Measurements from ENCODE around the gene SLC6A4.

Gene SLC6A4

DNA sequence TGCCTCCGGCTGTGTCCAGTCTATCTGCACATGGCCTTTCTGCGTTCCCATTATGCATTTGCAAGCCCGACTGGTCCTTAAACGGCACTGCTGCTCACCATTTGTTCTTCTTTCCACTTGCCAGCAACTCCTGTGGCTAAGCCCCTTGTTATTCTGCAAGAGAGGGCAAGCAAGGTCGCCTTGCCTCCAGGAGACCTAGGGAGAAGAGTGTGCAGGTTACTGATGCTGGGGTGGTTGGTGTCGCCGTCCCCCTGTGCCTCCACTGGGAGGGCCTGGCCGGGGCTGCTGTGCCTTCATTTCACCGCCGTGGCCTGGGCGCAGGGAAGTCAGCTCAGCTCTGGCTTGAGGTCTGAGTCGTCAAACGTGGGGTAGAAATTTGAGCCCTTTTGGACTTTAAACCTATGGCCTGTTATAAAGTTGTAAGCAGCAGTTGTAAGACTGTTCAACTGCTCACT lies 12.7 kb downstream of the SLC6A4 start:
- Mint-ChIP-seq H3K27ac (no peak overlapping the region), H3K4me3 (no peak overlapping the region)

DNA sequence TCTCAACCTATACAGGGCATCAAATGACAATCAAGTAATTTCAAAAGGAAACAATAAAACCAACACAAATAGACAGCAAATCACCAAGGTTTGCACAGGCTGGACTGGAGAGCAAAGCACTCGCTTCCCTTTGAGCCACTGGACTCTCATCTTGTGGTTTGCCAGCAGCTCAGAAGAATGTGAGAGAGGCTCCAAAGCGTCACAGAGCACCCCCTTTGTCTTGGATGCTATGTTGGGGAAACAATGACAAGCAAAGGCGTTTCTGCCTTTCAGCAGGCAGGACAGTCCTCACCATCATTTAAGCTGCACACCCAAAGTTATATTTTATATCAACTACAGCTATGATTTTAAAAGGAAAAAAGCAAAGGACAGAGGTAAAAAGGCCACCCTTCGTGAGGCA lies 13.2 kb downstream of the SLC6A4 start:
- no peaks in the 10 kb centered on the region for H3K36me3 Mint-ChIP-seq (ENCODE audit: low read depth)
- H3K4me1 Mint-ChIP-seq = no peaks in the 10 kb centered on the region
- peaks cover 19% of the 10 kb centered on the region for H3K27me3 Mint-ChIP-seq (ENCODE audit: low read depth)
- H3K27ac Mint-ChIP-seq = no peak overlapping the region
- H3K9me3 Mint-ChIP-seq = no peaks in the 10 kb centered on the region
- TF ChIP-seq CTCF (IDR thresholded peaks at IDR 0.05; ENCODE audit: unreplicated experiment in 3 of 3) = no peak
- H3K4me3 Mint-ChIP-seq = no peak overlapping the region

More for the DNA sequence above, 12.7 kb downstream of the SLC6A4 start:
- H3K4me1 Mint-ChIP-seq = no peaks in the 10 kb centered on the region
- peaks cover 16% of the 10 kb centered on the region for H3K27me3 Mint-ChIP-seq (ENCODE audit: low read depth)
- H3K9me3 Mint-ChIP-seq = no peaks in the 10 kb centered on the region
- no peaks in the 10 kb centered on the region for H3K36me3 Mint-ChIP-seq (ENCODE audit: low read depth)
- no peak for TF ChIP-seq CTCF (IDR thresholded peaks at IDR 0.05; ENCODE audit: unreplicated experiment in 3 of 3)

GRCh38 chr17:30221346-30221745 lies 14.2 kb downstream of the SLC6A4 start:
- Mint-ChIP-seq H3K4me3 (no peak overlapping the region), H3K27me3 (ENCODE audit: low read depth) (peaks cover 20% of the 10 kb centered on the region), H3K4me1 (no peaks in the 10 kb centered on the region), H3K9me3 (no peaks in the 10 kb centered on the region), H3K36me3 (ENCODE audit: low read depth) (no peaks in the 10 kb centered on the region), H3K27ac (no peak overlapping the region)
- TF ChIP-seq CTCF (IDR thresholded peaks at IDR 0.05; ENCODE audit: unreplicated experiment in 3 of 3) = no peak

- Mint-ChIP-seq H3K27me3 (ENCODE audit: low read depth) (peaks cover 12% of the 10 kb centered on the region), H3K4me3 (no peak overlapping the region), H3K36me3 (ENCODE audit: low read depth) (no peaks in the 10 kb centered on the region), H3K27ac (no peak overlapping the region), H3K4me1 (no peaks in the 10 kb centered on the region), H3K9me3 (no peaks in the 10 kb centered on the region)
- no peak for TF ChIP-seq CTCF (IDR thresholded peaks at IDR 0.05; ENCODE audit: unreplicated experiment in 3 of 3)
These were observed 15.1 kb downstream of the SLC6A4 start for GRCh38 chr17:30220414-30220813.

DNA sequence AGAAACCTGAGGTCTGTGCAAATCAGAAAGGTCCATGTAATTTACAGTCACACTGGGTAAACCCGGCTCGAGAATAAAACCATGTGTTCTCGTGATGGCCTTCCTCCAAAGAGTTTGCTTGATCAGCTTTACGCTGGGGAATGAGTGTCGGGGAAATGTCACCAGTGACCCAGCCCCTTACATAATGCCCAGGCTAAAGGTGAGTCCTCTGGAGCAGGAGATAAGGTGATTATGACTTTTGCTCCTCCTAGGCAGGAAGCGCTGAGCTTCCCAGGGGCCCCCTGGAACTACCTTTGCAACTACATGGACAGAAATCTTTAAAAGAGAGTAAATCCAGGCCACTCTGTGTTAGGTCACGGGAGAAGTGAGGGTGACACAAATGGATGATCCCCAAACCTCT lies 15.7 kb downstream of the SLC6A4 start:
- H3K27me3 Mint-ChIP-seq (ENCODE audit: low read depth) = peaks cover 11% of the 10 kb centered on the region
- no peaks in the 10 kb centered on the region for H3K36me3 Mint-ChIP-seq (ENCODE audit: low read depth)
- H3K9me3 Mint-ChIP-seq = no peaks in the 10 kb centered on the region
- H3K27ac Mint-ChIP-seq = no peak overlapping the region
- H3K4me3 Mint-ChIP-seq = no peak overlapping the region
- no peaks in the 10 kb centered on the region for H3K4me1 Mint-ChIP-seq
- no peak for TF ChIP-seq CTCF (IDR thresholded peaks at IDR 0.05; ENCODE audit: unreplicated experiment in 3 of 3)

- peaks cover 11% of the 10 kb centered on the region for H3K27me3 Mint-ChIP-seq (ENCODE audit: low read depth)
These were observed 16.2 kb downstream of the SLC6A4 start for GRCh38 chr17:30219315-30219714.

More at GRCh38 chr17:30219315-30219714, 16.2 kb downstream of the SLC6A4 start:
- Mint-ChIP-seq H3K9me3 (no peaks in the 10 kb centered on the region), H3K36me3 (ENCODE audit: low read depth) (no peaks in the 10 kb centered on the region), H3K4me3 (no peak overlapping the region), H3K4me1 (no peaks in the 10 kb centered on the region), H3K27ac (no peak overlapping the region)
- TF ChIP-seq CTCF (IDR thresholded peaks at IDR 0.05; ENCODE audit: unreplicated experiment in 3 of 3) = no peak
